OCI-LY3 (cell line): ENCODE results near the gene BIRC6.

Experiments used
- H2AFZ ChIP-seq: fragments of 200-600, 300-600 bp; shearing (Covaris generic); 2 replicates; pipeline ENCODE4 v1.6.0; 2014; ENCODE audit warnings: antibody characterized with exemption, low read depth, low read length
- H3K27ac ChIP-seq: fragments of 200-600, 300-600 bp; sonication (generic); 2 replicates; pipeline ENCODE4 v1.5.1; 2014; ENCODE audit warnings: mild to moderate bottlenecking, low read length, moderate library complexity, mixed read lengths
- H3K27me3 ChIP-seq: fragments of 200-600, 300-600 bp; sonication (generic); 2 replicates; pipeline ENCODE4 v1.6.1; 2014; ENCODE audit warnings: low read depth, low read length, mixed read lengths
- H3K36me3 ChIP-seq: fragments of 200-600, 300-600 bp; sonication (generic); replicated peaks from 2 replicates; pipeline ENCODE3; 2014; ENCODE audit warnings: low read depth, low read length, mixed read lengths
- H3K4me1 ChIP-seq: fragments of 300-600, 200-600 bp; sonication (generic); 2 replicates; pipeline ENCODE4 v1.6.1; 2014; ENCODE audit warnings: low read length, mixed read lengths
- H3K4me2 ChIP-seq: fragments of 200-600, 300-600 bp; sonication (generic); 2 replicates; pipeline ENCODE4 v1.6.1; 2014; ENCODE audit warnings: low read length, mixed read lengths
- H3K4me3 ChIP-seq: fragments of 300-600, 200-600 bp; sonication (generic); 2 replicates; pipeline ENCODE4 v1.5.1; 2014; ENCODE audit warnings: antibody characterized with exemption, mild to moderate bottlenecking, low read length, moderate library complexity
- H3K79me2 ChIP-seq: fragments of 300-600, 200-600 bp; shearing (Covaris generic); 2 replicates; pipeline ENCODE4 v1.6.1; 2014; ENCODE audit warnings: mild to moderate bottlenecking, low read length, mixed read lengths
- H3K9ac ChIP-seq: fragments of 300-600, 200-600 bp; shearing (Covaris generic); 2 replicates; pipeline ENCODE4 v1.6.0; 2014; ENCODE audit warnings: mild to moderate bottlenecking, low read length, moderate library complexity
- H3K9me3 ChIP-seq: fragments of 200-600, 300-600 bp; shearing (Covaris generic); 2 replicates; pipeline ENCODE4 v1.6.1; 2014; ENCODE audit warnings: low read length, mixed read lengths; ENCODE audit not compliant: insufficient read depth
- H4K20me1 ChIP-seq: fragments of 200-600, 300-600 bp; sonication (generic); 2 replicates; pipeline ENCODE4 v1.6.1; 2016; ENCODE audit warnings: low read length, mixed read lengths; ENCODE audit not compliant: insufficient read depth
- CTCF ChIP-seq: fragments of 200-600, 300-600 bp; sonication (generic); IDR thresholded peaks from 2 replicates; pipeline ENCODE4 v1.5.1; 2014; ENCODE audit warnings: antibody characterized with exemption, low read length, low read depth
- EZH2phosphoT487 ChIP-seq: fragments of 200-600 bp; shearing (Covaris generic); IDR thresholded peaks from 2 replicates; pipeline ENCODE4 v1.6.1; 2018; ENCODE audit warnings: antibody characterized with exemption, mixed run types, low read depth

Gene BIRC6

DNA sequence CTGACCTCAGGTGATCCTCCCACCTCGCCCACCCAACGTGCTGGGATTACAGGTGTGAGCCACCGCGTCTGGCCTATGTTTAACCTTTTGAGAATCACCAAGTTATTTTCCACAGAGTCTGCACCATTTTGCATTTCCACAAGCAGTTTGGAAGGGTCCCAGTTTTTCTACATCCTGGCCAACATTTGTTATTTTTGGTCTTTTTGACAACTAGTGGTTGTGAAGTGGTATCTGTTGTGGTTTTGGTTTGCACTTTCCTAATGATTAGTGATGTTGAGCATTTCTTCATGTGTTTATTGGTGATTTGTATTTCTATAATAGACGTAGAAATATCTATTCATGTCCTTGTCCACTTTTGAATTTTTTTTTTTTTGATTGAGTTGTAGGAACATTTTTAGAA, 67.9 kb downstream of the BIRC6 start:
- H3K9ac ChIP-seq: no peak overlapping the region
- H3K79me2 ChIP-seq: peaks cover 96% of the 10 kb centered on the region
- H3K36me3 ChIP-seq: no peaks in the 10 kb centered on the region
- no peaks in the 10 kb centered on the region for H3K9me3 ChIP-seq
- H2AFZ ChIP-seq: no peak overlapping the region
- TF ChIP-seq EZH2phosphoT487: no peak
- no peak for TF ChIP-seq CTCF
- H3K4me1 ChIP-seq: no peaks in the 10 kb centered on the region
- no peak overlapping the region for H3K27ac ChIP-seq
- no peaks in the 10 kb centered on the region for H3K27me3 ChIP-seq
- no peak overlapping the region for H3K4me2 ChIP-seq
- H3K4me3 ChIP-seq: no peak overlapping the region
- peaks cover 58% of the 10 kb centered on the region for H4K20me1 ChIP-seq

DNA sequence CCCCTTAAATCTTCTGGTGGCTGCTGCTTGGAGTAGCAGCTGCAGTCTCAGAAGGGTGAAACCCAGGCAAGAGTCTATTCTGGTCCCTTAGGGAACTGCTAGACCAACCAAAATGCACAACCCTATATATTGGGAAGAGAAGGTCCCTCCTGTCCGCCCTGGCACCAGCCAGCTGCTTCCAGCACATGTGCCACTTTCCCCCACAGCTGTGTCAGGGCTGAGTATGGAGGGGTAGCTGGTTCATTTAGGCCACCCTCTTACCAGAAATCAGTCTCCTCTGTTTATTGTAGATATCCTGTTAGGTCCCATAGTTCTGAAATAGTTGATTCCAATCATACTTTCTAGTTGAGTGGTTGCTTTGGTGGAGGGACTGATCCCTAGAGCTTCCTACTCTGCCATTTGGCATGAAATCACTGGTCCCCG, 68.9 kb downstream of the BIRC6 start:
- no peak overlapping the region for H3K9ac ChIP-seq

DNA sequence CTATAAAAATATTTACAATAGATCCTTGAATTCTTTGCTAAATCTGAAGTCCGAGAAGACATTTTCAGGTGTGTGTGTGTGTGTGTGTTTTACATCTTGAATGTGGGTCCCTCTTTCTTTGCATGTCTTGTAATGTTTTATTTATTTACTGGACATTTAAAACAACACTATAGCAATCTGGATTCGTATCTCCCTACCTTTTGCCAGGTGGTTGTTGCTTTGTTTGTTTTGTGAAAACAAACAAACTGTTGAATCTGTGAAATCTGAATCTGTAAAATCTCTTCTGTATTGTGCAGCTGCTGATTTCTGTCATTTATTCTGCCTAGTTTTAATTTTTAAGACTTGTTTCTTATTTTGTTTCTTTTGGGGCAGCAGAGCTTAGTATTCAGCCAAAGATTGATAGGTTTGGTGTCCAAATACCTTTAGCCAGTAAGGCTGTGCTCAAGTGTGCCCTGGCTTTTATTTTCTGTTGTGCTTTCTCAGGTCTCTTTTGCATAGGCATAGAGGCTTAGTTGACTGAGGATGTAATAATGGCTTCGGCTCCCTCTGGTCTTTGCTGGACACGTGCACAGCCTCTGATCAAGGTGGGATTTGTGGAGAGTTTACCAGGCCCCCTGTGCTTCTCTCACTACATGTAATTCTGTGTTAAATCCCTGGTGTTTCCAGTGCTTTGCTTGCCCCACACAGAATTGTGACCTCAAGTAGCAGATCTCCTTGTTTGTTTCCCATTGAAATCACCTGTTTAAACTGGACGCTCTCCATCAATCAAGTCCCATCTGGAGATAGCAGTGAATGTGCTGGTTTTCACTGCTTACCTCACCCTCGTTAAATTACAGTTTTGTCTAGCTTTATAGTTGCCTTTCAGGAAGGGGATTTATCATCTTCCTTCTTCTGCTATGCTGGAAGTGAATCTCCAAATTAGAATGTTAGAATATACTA, 71.1 kb downstream of the BIRC6 start:
- peaks cover 44% of the 10 kb centered on the region for H4K20me1 ChIP-seq
- no peaks in the 10 kb centered on the region for H3K4me1 ChIP-seq
- H3K9ac ChIP-seq: no peak overlapping the region
- no peaks in the 10 kb centered on the region for H3K27me3 ChIP-seq
- no peak overlapping the region for H3K4me2 ChIP-seq
- H3K4me3 ChIP-seq: no peak overlapping the region
- H3K36me3 ChIP-seq: peaks cover 10% of the 10 kb centered on the region
- no peak overlapping the region for H3K27ac ChIP-seq
- H3K79me2 ChIP-seq: peaks cover 79% of the 10 kb centered on the region
- no peak overlapping the region for H2AFZ ChIP-seq
- TF ChIP-seq CTCF (no peak), EZH2phosphoT487 (no peak)
- no peaks in the 10 kb centered on the region for H3K9me3 ChIP-seq

More for the DNA sequence above, 68.9 kb downstream of the BIRC6 start:
- Histone ChIP-seq H3K79me2 (peaks cover 87% of the 10 kb centered on the region), H3K4me1 (no peaks in the 10 kb centered on the region), H3K36me3 (no peaks in the 10 kb centered on the region), H3K27me3 (no peaks in the 10 kb centered on the region), H2AFZ (no peak overlapping the region), H3K27ac (no peak overlapping the region), H3K4me2 (no peak overlapping the region), H3K4me3 (no peak overlapping the region), H4K20me1 (peaks cover 58% of the 10 kb centered on the region), H3K9me3 (no peaks in the 10 kb centered on the region)
- no peak for TF ChIP-seq CTCF
- TF ChIP-seq EZH2phosphoT487: no peak

DNA sequence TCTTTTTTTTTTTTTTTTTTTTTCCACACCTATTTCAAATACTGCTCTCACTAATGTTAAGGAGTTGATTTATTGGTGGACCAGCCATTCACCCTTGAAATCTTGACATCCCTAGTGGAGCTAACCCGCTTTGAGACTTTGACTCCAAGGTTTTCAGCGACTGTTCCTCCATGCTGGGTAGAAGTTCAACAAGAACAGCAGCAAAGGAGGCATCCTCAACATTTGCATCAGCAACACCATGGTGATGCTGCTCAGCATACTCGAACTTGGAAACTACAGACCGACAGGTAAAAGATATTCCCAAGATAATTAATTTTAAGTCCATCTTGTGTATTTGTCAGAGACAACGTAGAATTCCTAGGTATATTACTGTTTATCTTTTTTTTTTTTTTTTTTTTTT, 74.0 kb downstream of the BIRC6 start:
- peaks cover 25% of the 10 kb centered on the region for H4K20me1 ChIP-seq
- no peaks in the 10 kb centered on the region for H3K4me1 ChIP-seq
- no peak overlapping the region for H2AFZ ChIP-seq
- H3K4me3 ChIP-seq: no peak overlapping the region
- H3K9ac ChIP-seq: no peak overlapping the region
- no peaks in the 10 kb centered on the region for H3K9me3 ChIP-seq
- TF ChIP-seq EZH2phosphoT487 (no peak), CTCF (no peak)
- H3K79me2 ChIP-seq: peaks cover 60% of the 10 kb centered on the region
- no peaks in the 10 kb centered on the region for H3K27me3 ChIP-seq
- peaks cover 28% of the 10 kb centered on the region for H3K36me3 ChIP-seq
- H3K27ac ChIP-seq: no peak overlapping the region
- H3K4me2 ChIP-seq: no peak overlapping the region
